CD4-positive, alpha-beta T cell treated with Interleukin-12 subunit alpha and Interleukin-12 subunit beta, for 1 hour (primary cell): ENCODE data around the gene PRRC2A.

Experiments used
- DNase-seq: peaks from one replicate; pipeline ENCODE4 v3.0.0-alpha.2; 2020

Gene PRRC2A

DNA sequence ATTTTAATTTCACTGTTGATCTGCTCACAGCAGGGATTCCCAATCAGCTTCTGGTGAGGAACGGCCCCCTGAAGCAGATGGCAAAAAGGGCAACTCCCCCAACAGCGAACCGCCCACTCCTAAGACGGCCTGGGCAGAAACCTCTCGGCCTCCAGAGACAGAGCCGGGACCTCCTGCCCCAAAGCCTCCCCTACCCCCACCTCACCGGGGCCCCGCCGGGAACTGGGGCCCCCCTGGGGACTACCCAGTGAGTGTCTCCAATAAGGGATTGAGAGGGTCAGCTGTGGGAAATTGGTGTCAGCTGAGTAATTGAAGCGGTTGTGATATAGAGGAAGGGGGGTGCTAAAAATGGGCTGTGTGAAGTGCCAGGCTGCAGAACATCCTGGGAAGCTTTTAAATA lies 6.4 kb downstream of the PRRC2A start:
- no peak for DNase-seq

DNA sequence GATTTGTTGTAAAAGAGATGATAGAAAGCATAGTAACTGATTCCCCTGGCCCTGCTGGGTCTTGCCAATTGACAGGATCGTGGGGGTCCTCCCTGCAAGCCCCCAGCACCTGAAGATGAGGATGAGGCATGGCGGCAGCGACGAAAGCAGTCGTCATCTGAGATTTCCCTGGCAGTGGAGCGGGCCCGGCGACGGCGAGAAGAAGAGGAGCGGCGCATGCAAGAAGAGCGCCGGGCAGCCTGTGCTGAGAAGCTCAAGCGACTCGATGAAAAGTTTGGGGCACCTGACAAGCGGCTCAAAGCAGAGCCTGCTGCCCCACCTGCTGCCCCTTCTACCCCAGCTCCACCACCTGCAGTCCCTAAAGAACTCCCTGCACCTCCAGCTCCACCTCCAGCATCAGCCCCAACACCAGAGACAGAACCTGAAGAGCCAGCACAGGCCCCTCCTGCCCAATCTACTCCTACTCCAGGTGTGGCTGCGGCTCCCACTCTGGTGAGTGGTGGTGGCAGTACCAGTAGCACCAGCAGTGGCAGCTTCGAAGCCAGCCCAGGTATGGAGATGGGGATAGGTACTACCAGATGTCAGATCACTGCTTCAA lies 7.3 kb downstream of the PRRC2A start:
- DNase-seq = no peak

DNA sequence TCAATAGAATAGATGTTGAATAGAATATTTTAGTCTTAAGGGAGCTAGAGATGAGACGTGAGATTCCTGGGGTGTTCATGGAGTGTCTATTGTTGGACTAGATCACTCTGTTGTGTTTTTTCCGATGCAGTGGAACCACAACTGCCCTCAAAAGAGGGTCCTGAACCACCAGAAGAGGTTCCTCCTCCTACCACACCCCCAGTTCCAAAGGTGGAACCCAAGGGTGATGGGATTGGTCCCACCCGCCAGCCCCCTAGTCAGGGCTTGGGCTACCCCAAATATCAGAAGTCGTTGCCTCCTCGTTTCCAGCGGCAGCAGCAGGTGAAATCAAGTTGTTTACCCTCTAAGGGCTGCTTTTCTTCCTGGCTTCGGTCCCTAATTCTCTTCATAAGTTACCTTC lies 8.5 kb downstream of the PRRC2A start:
- DNase-seq = no peak

DNA sequence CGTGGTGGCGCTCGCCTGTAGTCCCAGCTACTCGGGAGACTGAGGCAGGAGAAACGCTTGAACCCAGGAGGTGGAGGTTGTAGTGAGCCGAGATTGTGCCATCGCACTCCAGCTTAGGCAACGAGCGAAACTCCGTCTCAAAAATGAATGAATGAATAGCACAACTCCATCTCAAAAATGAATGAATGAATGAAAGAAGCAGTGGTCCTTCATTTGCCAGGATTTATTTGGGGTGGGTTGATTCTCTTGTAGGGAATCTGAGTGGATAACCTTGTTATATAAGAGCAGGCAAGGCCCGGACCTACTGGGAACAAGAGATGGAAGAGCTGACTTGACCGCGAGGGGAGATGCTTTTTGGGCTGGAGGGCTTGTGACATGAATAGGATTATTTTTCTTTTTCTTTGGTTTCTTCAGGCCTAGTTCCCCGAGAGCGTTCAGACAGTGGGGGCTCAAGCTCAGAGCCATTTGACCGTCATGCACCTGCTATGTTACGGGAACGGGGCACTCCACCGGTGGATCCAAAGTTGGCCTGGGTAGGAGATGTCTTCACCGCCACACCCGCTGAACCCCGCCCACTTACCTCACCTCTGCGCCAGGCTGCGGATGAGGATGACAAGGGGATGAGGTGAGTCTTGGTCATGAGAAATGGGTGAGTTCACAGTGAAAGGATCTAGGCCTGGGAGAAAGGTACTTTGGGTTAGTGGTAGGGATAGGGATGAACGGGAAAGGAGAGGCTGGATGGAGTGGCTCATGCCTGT lies 9.8 kb downstream of the PRRC2A start:
- DNase-seq = no peak

DNA sequence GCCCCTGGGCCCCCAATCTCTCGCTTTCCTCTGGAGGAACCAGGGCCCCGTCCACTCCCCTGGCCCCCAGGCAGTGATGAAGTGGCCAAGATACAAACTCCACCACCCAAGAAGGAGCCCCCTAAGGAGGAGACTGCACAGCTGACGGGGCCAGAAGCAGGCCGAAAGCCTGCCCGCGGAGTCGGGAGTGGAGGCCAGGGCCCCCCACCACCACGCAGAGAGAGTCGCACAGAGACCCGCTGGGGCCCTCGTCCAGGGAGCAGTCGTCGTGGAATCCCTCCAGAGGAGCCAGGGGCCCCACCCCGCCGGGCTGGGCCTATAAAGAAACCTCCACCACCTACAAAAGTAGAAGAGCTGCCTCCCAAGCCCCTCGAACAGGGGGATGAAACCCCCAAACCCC lies 10.7 kb downstream of the PRRC2A start:
- DNase-seq = no peak

DNA sequence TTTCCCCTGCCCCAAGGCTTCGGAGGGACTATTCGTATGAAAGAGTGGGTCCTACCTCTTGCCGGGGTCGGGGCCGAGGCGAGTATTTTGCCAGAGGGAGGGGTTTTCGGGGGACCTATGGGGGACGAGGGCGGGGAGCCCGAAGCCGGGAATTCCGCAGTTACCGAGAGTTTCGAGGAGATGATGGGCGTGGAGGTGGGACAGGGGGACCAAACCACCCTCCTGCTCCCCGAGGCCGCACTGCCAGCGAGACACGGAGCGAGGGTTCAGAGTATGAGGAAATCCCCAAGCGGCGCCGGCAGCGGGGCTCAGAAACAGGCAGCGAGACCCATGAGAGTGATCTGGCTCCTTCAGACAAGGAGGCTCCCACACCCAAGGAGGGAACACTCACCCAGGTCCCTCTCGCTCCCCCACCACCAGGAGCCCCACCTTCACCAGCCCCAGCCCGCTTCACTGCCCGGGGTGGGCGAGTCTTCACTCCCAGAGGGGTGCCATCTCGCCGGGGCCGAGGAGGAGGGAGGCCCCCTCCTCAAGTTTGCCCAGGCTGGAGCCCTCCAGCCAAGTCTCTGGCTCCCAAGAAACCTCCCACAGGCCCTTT lies 11.3 kb downstream of the PRRC2A start:
- no peak for DNase-seq

DNA sequence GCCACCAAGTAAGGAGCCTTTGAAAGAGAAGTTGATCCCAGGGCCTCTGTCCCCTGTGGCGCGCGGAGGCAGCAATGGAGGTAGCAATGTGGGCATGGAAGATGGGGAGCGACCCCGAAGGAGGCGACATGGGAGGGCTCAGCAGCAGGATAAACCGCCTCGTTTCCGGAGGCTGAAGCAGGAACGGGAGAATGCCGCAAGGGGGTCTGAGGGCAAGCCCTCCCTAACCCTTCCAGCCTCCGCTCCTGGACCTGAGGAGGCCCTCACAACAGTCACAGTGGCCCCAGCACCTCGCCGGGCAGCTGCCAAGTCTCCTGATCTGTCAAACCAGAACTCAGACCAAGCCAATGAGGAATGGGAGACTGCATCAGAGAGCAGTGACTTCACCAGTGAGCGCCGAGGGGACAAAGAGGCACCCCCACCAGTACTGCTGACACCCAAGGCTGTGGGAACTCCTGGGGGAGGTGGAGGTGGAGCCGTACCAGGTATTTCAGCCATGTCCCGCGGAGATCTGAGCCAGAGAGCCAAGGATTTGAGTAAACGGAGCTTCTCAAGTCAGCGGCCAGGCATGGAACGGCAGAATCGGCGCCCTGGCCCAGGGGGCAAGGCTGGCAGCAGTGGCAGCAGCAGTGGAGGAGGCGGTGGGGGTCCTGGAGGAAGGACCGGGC lies 11.9 kb downstream of the PRRC2A start:
- DNase-seq = no peak

DNA sequence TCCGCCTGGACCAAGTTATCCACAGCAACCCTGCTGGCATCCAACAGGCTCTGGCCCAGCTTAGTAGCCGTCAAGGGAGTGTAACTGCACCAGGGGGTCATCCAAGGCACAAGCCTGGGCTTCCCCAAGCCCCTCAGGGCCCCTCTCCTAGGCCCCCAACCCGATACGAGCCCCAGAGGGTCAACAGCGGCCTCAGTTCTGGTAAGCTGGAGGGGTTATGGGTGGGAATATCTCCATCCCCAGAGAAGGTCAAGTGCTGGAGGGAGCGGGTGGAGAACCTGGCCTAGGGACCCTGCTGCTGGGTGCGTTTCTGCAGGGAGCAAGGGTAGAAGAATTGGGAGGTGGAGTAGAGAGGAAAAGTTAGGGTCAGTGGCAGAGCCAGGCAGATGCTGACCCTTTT lies 12.9 kb downstream of the PRRC2A start:
- no peak for DNase-seq

DNA sequence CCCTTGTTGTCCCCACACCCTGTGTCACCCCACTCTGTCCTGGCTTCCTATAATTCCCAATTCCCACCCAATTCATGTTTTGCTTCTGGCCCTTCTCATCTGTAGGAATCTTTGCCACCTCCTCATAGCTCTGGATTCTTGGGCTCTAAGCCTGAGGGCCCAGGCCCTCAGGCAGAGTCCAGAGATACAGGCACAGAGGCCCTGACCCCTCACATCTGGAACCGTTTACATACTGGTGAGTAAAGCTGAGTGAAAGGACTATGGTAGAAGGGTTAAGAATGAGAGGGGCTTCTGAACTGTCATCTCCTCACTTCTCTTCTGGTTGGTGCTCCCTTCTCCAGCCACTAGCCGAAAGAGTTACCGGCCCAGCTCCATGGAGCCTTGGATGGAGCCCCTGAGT lies 13.6 kb downstream of the PRRC2A start:
- DNase-seq = no peak

DNA sequence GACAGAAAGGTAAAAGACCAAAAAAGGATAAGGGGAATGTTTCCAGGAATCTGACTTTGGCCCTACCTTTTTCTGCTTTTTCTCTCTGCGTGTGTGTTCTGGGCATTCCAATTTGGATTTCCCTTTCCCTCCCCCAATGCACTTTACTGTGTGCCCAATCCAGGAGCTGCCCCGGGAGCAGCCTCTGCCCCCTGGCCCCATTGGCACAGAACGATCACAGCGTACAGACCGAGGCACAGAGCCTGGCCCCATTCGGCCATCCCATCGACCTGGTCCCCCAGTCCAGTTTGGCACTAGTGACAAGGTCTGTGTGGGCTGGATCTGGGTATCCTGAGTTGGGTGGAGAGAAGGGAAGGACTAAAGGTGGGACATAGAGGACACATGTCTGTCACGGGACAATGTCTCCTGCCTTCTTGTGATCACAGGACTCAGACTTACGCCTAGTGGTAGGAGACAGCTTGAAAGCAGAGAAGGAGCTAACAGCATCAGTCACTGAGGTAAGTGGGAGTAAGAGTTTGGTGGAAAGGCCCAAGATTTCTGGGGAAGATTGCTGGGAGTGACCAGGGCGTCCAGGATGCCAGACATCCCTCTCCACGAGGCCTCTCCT lies 14.6 kb downstream of the PRRC2A start:
- DNase-seq = no peak

DNA sequence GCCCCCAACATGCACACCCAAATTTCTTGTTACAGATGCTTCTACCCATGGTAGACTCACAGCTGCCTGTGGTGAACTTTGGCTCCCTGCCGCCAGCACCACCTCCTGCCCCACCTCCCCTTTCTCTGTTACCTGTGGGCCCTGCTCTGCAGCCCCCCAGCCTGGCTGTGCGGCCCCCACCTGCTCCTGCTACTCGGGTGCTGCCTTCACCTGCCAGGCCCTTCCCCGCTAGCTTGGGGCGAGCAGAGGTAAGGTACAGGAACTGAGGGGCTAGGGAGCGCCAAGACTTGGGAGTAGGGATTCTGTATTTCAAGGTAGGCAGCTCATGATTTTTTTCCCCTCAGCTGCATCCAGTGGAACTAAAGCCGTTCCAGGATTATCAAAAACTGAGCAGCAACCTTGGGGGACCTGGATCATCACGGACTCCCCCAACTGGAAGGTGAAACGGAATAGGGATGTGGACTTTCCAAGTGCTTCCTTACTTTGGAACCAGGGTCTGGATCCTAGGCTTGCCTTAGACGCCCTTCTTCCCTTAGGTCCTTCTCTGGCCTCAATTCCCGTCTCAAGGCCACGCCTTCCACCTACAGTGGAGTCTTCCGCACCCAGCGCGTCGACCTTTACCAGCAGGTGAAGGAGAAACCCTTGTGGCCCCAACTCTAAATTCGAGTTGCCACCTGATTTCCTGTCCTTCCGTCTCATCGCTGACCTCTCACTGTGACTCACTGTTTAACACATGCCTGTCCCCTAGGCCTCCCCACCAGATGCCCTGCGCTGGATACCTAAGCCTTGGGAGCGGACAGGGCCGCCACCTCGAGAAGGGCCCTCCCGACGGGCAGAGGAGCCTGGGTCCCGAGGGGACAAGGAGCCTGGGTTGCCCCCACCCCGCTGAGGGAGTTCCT lies 16.4 kb downstream of the PRRC2A start:
- DNase-seq = no peak

DNA sequence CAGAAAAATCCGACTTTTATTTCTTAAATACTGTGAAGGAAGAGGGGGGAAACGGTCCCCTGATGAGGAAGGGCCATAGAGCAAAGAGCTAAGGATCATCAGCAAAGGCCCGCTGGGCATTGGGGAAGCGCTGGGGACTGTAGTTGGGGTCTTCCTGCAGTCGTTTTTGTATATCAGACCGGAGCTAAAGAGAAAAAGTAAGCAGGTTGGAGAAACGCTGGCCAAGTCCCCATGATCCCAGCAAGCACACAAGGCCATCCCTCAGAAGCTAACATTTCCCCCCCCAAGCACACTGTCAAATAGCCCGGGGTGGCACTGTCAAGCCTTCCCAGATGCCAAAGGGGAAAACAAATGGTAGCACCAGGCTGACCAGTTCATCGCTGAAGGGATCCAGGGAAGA lies 18.5 kb downstream of the PRRC2A start:
- DNase-seq = no peak

DNA sequence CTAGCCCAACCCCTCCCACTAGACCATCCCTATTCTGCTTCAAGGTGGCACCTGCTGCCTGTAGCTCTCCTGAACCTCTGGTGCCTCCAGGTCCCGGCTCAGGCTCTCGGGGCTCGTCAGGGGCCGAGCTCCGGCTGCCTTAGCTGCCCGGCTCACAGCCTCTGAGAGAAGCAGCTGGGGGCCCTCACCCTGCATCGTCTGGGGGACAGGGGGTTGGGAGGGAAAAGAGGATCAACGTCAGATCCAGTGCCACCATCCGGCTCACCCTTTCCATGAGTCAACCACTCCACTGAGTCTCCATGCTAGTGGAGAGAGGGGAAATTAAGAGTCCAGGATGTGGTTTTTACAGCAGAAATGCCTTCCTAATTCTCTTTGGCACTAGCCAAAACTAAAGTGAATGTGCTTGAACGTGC lies 18.9 kb downstream of the PRRC2A start:
- no peak for DNase-seq

DNA sequence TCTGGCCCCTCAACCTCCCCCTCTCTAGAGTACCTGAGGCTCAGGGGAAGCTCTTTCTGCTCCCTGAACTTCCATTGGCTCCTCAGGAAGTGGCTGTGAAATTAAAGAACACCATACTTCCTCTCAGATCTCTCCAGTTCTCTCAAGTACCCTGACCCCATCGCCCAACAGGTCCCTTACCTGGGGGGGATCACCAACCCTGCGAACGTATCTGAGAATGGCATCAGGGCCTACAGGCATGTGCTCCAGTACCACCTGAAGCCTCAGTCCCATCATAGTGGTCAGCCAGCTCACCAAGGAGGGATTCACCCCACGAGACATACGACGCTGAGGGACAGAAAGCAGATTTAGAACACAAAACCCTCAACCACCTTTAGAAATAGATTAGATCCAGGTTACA lies 20.1 kb downstream of the PRRC2A start:
- DNase-seq = no peak

DNA sequence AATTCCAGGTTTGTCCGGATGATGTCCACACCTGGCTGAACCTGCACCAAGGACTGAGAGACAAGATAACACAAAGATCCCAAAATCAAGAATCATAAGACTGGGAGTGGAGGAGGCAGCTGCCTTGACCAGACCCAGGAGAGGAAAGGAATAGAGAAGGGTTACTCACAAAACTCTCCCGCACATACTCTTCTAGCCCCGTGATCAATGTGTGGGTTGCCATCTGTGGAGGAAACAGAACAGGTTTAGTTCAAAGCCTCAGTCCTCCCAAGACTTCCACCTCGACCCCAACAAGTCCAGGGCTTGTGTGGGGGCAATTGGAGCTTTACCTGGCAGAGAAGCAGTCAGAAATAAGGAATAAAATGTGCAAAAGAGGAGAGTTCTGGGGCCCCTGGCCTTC lies 20.9 kb downstream of the PRRC2A start:
- no peak for DNase-seq

DNA sequence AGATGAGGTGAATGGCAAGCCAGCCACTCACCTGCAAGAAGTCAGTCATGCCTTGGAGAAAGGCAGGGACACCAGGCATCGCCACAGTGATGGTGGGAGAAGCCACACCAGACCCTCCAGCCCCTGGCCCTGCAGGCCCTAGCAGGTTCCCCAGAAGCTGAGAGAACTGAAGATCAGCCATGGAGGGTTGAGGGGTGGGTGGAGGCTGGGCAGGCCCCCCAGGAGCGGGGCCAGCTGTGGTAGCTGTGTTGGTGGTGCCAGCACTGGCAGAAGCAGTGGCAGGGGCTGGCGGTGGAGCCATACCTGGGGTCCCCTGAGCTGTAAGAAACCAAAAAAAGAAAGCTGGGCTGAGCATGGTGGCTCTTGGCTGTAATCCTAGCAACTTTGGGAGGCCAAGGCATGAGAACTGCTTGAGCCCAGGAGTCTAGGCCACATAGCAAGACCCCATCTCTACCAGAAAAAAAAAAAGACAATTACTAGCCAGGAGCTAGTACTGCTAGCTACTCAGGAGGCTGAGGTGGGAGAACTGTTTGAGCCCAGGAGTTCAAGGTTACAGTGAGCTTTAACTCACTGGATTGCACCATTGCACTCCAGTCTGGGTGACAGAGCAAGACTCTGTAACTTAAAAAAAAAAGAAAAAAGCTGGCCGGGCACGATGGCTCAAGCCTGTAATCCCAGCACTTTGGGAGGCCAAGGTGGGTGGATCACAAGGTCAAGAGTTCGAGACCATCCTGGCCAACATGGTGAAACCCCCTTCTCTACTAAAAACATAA lies 22.5 kb downstream of the PRRC2A start:
- DNase-seq = no peak

DNA sequence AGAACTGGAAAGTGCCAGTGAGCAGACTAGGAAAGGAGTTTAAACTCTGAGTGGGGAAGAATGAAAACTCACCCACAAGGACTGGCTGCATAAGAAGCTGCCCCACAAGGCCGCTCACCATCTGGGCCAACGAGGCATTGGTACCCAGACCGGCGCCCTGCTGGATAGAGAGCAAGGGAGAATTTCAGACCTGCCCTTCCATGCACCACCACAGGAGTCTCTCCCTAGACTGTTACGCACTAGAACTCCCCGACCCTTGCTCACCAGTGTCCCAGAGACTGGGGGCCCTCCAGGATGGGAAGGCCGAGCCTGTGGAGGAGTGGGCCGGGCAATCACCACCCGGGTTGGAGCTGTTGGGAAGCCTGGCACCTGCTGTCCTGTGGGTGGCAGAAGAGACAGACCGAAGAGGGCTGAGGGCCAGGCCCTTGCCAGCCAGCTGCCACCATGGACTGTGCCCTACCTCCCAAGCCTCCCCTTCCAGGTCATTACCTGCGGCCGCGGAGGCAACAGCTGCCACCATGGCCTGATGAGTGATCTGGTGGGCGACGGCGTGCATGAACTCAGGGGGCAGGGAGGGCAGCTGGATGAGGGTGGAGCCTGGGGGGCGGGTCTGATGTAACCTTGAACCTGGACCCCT lies 23.4 kb downstream of the PRRC2A start:
- no peak for DNase-seq

DNA sequence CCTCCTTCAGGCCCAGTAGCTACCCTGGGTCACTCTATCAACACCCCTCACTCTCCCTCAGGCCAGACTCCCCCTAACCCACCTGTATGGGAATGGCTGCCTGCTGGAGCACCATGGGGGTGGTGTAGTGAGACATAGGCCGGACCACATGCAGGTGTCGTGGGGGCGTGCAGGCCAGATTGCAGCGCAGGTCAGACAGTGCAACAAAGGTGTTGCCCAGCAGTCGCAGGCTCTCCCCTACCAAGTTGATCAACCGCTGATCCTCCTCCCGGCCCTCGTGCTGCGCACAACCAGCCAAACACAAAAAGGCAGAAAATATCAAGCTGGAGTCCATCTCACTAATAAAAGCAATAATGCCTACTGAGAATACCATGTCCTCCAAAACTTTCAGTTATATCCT lies 24.8 kb downstream of the PRRC2A start:
- no peak for DNase-seq

DNA sequence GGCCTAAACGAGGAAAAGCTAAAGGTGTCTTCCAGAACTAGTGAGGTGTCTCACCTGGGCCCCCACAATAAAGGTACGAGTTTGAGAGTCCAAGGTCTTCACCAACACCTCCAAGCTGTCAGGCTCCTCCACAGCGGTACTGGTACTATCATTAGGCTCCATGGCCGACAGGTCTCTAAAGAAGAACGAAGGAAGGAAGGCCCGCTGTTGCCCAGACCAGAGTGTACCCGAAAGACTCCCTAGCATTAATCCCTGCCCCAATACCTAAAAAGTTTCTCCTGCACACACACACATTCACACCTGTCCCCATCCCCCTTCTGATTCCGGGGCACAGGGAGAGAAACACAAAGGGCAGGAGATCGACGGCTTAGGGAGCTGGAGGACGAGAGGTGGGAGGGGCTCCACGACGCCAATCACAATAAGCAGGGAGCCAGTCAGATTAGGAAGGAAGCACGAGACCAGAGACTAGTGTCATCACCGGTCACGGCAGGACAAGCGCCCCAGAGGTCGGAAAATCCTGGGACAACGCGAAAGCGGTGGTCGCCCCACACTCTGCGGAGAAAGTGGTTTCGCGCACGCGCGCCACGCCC lies 31.2 kb downstream of the PRRC2A start:
- no peak for DNase-seq

DNA sequence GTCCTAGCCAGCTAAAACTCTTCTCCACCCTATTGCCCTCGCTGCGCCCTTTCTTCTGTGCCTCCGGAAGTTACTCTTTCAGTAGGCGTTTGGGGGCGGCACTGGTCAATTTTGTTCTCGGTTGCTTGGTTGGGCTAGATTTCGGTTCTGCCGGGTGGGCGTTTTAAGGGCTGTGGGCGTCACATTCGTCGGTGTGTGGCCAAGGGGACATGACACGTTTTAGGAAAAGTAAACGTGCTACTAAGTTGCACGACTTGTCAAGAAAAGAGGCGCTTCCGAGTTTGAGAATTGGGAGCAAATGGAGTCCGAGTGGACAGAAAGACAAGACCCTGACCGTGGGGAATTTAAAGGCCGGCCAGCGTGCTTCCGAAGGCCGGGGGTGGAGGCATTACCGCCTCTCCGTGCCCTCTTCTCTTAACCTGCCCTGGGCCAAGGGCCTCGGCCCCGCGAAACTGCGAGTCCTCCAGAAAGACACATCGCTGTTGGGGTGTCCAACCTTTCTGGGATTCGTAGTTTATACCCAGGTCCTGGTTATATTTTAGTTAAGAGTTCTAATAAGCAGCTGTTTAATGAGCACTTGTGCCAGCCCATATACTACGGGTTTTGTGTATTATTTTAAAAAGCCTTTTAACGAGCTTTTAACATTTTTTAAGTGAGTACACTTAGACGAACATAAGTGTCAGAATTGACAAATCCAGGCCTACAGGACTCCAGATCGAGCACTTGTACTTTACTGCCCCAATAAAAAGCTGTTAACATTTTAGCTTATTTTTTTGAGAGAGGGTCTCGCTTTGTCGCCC lies 32.6 kb downstream of the PRRC2A start:
- no peak for DNase-seq
